ENCODE measurements around the gene PIN1.
"Not testable (repeated sequence)": the region's sequence is repeated elsewhere in the genome, so short reads cannot be mapped to it uniquely, and the experiment has no call there.

Gene PIN1

DNA sequence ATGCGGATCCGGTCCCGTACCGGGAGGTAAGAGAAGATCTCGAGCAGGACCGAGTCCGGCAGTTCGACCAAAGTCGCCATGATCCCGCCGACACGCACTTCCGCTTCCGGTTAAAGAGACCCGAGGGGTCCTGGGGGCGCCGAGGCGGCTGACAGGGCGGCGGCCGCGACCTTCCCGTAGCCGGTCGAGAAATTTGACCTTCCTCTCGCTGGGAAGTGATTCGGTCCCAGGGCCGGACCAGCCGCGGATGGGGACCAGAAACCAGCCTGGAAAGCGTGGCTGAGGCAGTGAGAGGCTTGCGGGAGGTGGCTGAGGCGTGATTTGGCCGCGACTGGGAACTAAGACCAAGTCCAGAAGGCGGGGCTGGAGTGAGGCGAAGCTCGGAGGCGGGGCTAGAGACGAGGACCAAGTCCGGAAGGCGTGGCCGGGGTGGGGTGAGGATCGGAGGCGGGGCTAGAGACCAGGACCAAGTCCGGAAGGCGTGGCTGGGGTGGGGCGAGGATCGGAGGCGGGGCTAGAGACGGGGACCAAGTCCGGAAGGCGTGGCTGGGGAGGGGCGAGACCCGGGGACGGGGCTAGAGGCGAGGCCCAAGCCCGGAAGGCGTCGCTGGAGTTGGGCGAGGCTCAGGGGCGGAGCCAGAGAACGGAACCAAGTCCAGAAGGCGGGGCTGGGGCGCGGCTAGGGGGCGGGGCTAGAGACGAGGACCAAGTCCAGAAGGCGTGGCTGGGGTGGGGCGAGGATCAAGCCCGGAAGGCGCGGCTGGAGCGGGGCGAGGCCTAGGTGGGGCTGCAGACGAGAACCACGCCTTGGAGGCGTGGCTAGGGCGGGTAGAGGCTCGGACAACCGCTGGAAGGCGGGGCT is 16.2 kb upstream of the PIN1 start, which contains the start of gene FBXL12:
Gene FBXL12 (minus strand): TSS at position 346 of the 862 bp plus-strand sequence. CDS start 266 bp downstream, at position 80.
- peak; percentile 100 for DNase-seq (ENCODE audit: low read depth)

DNA sequence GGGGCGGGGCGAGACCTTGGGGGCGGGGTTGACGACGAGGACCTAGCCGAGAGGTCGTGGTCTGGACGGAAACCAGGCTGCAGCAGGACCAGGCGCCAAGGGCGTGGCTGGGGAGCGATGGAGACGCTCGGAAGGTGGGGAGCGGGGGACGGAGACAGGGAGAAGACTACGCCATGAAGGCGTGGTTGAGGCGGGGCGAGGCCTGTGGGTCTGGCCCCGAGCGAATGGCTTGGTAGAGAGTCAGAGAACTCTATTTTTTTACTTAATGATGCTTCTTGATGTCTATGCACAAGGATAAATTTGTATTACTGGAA is 15.6 kb upstream of the PIN1 start:
- no peak for DNase-seq (ENCODE audit: low read depth)

DNA sequence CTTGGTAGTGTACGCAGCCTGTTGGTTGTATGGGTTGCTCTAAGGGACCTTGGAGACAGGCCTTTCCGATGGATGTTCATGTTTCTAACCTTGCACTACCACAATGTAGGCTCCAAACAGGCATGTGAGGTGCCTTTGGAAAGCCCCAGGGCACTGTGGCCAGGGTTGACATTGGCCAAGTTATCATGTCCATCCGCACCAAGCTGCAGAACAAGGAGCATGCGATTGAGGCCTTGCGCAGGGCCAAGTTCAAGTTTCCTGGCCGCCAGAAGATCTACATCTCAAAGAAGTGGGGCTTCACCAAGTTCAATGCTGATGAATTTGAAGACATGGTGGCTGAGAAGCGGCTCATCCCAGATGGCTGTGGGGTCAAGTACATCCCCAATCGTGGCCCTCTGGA is 15.1 kb upstream of the PIN1 start:
- DNase-seq (ENCODE audit: low read depth) = not testable (repeated sequence)

DNA sequence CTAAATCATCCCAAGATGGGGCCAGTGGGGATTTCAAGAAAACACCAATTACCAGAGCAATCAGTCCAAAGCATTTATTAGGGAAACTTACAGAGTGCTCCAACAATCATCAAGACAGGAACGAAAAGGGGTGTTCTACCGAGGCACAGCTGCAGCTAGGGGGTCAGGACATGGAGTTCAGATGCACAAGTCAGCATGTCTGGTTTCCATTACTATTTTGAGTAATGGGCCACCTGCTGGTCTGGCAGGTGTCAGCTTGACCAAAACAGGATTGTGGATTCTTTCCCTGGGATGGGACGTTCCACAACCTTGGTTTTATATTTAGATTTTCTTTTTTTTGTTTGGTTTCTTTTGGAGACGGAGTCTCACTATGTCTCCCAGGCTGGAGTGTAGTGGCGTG is 11.3 kb upstream of the PIN1 start:
- no peak for DNase-seq (ENCODE audit: low read depth)

DNA sequence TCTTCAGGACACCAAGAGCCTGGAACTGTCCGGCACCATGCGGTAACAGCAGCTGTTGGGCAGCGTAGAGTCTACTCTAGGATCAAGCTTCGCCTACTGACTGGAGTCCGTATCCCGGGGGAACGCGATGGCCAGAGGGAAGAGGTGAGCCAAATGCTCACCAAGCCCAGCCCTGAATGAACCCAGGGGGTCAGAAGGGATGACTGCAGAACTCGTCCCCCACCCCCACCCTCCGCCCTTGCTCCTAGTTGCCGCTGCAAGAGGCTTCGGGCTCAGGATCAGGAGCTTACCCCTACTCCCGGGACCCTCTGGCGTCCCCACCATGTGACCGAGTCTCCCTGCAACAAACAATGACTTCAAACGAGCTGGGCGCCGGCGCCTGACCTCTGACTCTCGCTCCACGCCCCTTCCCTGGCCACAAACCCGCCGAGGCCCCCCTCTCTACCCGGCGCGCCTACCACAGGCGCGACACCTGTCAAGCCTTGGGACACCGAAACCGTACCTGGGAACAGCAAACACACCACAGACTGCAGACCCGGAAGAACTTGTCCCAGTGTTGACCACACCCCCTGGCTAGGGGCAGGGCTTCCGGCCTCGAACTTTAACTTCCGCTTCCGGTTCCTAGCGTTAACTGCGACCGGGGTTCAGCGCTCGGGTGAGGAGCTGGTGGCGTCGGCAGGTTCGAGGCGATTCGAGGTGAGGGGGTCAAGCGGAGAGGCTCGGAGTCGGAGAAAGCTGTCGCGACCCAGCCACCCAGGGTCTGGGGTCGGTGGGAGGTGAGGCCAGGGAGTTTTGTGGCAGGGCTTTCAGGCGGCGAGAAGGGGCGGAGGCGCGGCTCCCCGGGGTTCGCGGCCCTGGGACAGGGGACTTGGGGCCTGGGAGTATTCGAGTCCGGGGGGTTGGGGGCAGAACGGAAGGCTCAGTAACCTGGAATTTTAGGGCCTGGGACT is 7.6 kb upstream of the PIN1 start, which contains the start of gene UBL5:
Gene UBL5 (plus strand): TSS at position 630 of the 950 bp plus-strand sequence. CDS start 420 bp downstream, outside the sequence.
- DNase-seq (ENCODE audit: low read depth) = peak; percentile 90

DNA sequence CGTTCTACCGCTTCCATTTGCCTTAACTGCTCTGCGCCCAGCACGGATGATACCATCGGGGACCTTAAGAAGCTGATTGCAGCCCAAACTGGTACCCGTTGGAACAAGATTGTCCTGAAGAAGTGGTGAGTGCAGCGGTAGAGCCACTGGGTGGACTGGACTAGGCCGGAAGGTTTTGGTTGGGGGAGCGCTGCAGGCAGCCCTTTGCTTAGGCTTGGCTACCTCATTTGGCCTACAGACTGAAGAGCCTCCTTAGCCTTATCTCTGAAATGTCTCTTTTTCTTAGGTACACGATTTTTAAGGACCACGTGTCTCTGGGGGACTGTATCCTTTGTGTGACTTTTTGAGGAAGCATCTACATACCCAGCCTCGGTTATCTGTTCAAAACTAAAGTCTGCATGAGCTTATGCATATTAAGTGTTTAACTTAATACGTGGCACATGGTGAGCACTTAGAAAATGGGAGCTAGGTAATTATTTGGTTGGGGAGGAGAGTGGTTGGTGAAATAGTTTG is 6.5 kb upstream of the PIN1 start:
- no peak for DNase-seq (ENCODE audit: low read depth)

DNA sequence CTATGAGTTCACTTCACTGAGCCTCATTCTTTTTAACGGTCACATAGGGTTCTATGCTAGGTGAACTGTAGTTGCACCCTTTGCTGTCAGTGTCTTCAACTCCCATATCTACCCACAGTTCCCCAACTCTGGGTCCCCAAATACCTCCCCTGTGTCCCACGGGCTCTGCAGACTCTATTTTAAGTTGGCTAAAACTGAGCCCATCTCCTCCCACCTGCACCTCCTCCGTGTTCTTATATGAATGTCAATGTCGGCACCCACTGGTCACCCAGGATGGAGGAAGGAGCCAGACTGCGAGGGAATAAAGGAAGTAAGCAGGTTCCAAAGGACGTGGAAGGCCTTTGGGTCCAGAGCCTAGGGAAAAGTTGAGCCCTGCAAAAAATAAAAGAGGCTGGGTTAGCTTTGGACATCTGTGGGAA is 802 bp upstream of the PIN1 start:
- DNase-seq (ENCODE audit: low read depth) = no peak

DNA sequence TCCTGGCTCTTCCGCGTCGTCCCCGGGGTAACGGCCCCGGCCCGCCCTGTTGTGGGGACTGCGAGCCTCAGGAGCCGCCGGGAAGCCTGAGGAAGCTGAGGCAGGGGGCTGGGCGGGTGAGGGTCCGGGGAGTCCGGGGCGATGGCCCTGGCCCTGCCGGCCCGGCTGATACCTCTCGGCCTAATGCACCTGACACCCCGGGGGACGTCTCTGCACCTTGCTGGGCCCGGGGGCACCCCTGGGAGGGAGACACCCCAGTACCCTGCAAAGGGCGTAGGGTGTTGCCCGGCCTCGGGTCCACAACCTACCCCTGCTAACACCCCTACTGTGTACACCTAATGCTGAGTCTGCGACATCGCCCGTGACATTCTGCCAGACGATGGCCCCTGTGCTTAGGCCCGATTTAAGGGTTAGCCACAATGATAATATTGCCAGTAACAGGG is 410 bp downstream of the PIN1 start:
- no peak for DNase-seq (ENCODE audit: low read depth)

DNA sequence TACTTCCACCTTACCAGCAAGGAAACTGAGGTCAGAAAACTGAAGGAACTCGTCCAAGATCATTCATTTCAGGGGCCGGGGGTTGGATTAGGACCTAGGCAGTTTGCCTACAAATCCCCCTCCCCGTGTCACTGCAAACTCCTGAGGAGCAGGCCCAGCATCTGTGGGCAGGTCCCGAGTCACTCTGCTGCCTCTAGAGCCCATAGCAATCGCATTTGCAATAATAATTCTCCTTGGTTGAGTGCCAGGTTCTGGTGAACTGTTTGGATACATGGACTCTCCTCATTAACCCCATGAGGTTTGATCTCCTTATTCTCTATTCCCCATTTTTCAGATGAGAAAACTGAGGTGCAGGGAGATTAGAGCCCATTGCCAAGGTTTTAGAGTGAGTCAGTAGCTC is 903 bp downstream of the PIN1 start:
- DNase-seq (ENCODE audit: low read depth) = peak; percentile 67

DNA sequence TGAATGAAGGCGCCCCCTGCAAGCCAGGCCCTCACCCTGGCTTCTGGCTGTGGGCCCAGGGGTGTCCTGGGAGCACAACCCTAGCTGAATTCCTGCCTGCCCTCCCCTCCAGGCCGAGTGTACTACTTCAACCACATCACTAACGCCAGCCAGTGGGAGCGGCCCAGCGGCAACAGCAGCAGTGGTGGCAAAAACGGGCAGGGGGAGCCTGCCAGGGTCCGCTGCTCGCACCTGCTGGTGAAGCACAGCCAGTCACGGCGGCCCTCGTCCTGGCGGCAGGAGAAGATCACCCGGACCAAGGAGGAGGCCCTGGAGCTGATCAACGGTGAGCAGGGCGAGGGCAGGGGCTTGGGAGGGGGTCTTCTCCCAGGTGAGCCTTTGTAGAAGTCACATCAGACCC is 3.2 kb downstream of the PIN1 start:
- no peak for DNase-seq (ENCODE audit: low read depth)

DNA sequence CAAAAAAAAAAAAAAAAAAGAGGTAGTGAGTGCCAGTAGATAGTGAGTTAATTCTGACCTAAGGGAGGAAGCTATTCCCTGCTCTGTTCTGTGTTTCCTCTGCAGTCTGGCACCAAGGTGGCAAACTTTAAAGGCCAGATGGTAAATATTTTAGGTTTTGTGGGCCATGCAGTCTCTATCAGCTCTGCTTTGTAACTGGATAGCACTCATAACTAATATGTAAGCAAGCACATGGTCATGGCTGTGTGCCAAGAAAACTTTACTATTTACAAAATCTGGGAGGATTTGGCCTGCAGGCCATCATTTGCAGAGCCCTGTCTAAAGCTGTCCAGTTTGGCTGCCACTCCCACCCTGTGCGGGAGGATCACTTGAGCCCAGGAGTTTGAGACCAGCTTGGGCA is 4.3 kb downstream of the PIN1 start:
- no peak for DNase-seq (ENCODE audit: low read depth)

DNA sequence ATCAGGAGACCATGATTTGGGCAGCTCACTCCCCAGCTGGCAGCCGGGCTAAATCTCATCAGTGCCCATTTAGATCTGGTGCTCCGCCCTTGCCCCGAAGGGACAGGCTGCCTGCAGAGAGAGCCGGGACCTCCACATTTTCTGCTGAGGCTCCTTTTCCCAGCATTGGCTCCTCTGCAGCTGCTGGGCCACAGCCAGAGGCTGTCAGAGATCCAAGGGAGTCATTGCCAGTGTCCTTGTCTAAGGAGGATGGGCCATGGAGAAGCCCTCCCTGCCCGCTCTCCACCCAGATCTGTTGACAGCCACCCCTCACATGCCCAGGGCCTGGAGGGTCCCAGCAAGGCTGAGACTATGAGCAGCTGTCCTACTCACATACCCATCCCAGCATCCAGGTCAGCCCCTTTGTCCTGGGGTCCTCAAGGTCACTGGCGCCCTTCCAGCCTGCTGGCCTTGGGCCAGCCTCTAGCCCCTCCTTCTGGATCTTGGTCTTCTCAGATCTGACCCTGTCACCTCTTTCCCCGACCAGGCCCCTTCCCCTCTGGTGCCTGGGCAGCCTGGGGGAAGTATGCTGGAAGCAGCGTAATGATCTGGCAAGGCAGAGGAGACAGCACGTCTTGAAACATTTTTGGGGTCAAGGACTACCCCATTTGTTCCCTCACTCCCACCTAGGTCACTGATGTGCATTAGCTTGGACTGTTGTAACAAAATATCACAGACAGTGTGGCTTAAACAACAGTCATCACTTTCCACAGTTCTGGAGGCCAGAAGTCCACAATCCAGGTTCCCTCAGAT is 7.9 kb downstream of the PIN1 start:
- DNase-seq (ENCODE audit: low read depth) = no peak

DNA sequence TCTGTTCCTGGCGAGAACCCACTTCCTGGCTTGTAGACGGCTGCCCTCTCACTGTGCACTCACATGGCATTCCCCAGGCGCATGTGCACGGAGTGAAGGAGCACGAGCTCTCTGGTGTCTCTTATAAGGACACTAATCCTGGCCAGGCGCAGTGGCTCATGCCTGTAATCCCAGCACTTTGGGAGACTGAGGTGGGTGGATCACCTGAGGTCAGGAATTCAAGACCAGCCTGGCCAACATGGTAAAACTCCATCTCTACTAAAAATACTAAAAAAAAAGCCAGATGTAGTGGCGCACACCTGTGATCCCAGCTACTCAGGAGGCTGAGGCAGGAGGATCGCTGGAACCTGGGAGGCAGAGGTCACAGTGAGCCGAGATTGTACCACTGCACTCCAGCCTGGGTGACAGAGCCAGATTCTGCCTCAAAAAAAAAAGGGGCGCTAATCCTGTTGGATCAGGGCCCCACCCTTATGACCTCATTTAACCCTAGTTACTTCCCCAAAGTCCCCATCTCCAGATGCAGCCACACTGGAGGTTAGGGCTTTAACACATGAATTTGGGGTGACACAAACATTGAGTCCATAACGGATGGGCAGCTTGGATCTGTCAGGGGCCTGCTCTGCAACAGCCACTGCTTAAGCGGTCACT is 8.6 kb downstream of the PIN1 start:
- not testable (repeated sequence) for DNase-seq (ENCODE audit: low read depth)

DNA sequence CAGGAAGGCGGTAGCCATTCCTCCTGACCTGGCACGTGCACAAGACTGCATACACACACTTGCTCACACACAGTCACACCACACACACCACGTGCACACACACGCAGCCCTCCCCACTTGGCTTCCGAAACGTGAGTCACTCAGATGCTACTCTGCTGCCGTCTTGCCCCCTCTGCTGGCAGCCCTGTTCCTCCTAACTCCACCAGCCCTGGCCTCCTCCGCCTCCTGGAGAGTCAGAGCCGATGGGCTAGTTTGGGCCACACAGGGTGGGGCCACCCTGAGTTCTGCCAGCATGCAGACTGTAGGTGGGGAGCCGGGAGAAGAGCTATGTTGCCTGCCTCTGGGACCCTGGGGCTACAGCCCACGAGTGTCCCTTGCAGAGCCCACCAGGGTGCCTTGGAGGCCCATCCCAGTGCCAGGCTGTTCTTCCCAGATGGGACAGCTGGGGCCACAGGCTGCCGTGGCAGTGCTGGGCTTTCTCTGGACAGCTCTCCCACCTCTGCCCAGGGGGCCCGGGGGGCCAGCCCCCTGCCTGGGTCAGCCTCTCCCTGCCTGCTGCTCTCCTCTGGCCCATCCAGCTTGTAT is 12.1 kb downstream of the PIN1 start:
- DNase-seq (ENCODE audit: low read depth) = peak; percentile 93

DNA sequence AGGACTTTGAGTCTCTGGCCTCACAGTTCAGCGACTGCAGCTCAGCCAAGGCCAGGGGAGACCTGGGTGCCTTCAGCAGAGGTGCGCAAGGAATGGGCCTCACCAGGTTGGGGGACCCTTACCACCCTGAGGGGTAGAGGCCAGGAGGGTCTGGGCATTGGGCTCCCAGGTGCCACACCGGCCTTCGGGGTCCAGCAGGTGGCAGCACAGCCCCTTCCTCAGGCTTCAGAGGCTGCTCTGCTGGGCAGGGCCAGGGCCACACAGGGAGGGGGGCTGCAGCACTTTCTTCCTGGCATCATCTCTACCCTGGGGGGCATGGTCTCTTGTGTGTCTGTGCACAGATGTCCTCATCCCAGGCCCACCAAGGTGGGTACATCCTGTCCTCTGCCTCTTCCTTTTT is 12.9 kb downstream of the PIN1 start:
- peak; percentile 32 for DNase-seq (ENCODE audit: low read depth)

DNA sequence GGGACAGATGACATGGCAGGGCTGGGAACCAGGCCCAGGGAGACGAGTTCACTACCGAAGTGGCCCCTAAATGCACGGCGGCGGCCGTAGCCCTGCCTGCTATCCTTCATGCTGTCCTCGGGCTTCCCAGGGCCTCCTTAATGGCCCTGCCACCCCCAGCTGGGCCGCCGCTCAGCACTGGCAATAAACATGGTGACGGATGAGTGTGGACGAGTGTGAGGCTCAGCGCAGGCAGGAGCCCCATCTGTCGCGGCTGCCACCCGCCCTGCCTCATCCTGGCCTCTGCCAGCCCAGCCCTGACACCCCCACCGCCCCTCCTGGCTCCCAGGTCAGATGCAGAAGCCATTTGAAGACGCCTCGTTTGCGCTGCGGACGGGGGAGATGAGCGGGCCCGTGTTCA is 13.6 kb downstream of the PIN1 start:
- no peak for DNase-seq (ENCODE audit: low read depth)

DNA sequence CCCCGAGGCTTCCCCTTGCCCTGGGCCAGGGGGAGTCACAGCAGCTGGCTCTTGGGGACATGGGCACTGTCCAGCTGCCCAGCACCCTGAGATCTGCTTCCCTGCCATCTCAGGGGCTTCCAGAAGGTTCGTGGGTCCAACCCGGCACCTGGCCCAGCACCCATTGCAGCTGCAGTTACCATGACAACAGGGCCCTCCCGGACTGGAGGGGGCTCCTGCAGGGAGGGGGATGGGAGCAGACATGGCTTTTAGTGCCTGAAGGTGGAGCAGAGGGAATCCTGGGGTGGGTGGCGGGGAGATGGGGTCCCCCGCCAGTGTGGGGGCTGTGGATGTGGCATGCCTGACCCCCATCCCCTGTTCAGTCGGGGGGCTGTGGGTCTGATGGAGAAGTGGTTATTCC is 14.7 kb downstream of the PIN1 start:
- no peak for DNase-seq (ENCODE audit: low read depth)

DNA sequence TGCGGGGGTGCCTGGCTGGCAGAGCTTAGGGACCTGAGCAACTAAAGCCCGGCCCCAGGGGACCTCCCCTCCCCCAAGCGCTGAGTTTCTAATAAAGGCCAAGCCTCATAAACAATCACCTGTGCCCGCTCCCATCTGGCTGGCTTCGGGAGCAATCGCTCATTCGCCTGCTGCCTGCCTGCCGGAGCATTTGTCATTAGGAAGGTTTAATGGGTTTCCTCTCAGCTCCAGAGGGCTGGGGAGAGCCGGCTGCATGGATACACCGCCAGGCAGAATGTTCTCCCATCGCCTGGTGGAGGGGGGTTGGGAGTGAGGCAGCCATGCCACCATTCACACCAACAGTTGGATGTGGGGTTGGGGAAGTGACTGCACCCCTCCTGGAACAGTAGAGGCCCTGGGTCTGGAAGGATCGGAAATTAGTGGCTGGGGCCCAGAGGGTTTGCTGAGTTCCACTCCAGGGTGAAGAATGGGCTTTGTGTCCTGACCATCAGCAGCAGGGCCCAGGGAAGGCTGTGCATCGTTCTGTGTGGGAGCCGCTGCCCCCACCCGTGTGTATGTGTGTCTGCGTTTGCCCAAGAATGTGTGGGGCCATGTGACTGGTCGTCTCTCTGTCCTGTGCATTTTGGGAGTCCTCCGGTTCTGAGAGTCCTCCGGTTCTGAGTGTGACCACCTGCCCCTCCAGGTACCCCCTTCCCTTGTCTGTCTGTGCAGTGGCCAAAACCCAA is 15.3 kb downstream of the PIN1 start:
- DNase-seq (ENCODE audit: low read depth) = no peak

DNA sequence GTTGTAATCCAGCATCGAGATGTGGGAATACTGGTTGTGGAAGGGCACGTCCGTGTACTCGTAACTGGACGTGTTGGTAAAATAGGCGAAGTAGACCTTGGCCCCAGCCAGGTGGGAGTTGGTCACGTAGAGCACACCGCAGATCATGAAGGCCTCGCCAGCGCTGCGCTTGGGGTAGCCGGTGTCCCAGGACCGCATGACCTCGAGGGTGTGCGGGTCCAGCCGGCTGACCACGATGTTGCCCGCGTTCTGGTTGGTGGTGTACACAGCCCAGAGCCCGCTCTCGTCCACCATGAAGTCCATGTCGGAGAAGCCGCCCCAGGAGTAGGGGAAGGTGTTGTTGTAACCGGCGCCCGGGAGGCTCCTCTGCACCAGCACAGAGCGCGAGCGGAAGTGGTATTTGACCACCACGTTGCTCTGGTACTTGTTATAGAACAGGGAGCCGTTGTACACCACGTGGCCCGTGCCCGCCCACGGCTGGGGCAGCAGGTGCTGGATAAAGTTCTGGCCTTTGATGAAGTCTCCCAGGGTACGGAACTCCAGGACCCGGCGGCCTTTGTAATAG is 19.2 kb downstream of the PIN1 start:
- DNase-seq (ENCODE audit: low read depth) = no peak

DNA sequence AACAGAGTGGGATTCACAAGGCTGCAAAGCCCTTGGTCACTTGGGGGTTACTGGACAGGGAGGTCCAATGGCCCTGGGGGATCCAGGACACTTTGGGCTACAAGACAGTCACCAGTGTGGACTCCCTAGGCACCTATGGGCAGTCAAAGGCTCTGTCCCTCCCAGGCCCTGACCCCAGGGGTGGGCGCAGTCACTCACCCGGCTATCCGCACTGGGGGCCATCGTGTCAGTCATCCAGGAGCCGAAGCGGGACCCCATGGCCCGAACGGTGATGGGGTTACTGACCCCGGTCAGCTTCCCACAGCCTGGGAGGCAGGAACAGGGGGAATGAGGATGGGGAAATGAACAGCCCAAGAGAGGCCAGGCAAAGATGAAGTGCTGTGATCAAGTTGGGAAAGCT is 21.5 kb downstream of the PIN1 start:
- no peak for DNase-seq (ENCODE audit: low read depth)

Data from ELR (cell line).